Activated CD4-positive, alpha-beta T cell treated with anti-CD3 and anti-CD28 coated beads, Interleukin-2, amount 50 U/mL, for 24 hours (primary cell): Measurements from ENCODE around the gene GPD1.
"Not testable (repeated sequence)": the region's sequence is repeated elsewhere in the genome, so short reads cannot be mapped to it uniquely, and the experiment has no call there.

Source experiments
- DNase-seq, 2 donors: peaks; one replicate each; pipeline ENCODE4 v3.0.0-alpha.2; 2020; ENCODE audit warnings: low read depth in 1 of 2, low spot score in 1 of 2

The GPD1 gene

DNA sequence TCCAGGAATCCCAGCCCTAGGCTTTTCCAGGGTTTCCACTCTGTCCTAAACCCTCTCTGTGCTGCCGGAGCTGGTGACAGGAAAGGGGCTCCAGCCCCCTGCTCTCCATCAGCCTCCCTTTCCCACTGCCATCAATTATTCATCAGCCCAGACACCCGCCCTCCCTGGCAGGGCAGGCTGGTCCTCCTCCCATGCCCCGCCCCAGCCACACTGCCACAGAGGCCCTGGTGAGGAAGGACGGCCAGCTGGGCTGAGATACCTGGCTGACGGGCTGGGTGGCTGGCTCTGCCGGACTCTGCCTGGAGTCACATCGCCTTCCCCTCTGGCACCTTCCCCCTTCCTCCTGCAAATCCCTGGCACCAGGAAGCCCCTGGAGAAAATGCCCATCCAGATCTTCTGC is 30.6 kb upstream of the GPD1 start:
- DNase-seq: no peak

- no peak for DNase-seq
These were observed 30.1 kb upstream of the GPD1 start for GRCh38 chr12:50073712-50074111.

DNA sequence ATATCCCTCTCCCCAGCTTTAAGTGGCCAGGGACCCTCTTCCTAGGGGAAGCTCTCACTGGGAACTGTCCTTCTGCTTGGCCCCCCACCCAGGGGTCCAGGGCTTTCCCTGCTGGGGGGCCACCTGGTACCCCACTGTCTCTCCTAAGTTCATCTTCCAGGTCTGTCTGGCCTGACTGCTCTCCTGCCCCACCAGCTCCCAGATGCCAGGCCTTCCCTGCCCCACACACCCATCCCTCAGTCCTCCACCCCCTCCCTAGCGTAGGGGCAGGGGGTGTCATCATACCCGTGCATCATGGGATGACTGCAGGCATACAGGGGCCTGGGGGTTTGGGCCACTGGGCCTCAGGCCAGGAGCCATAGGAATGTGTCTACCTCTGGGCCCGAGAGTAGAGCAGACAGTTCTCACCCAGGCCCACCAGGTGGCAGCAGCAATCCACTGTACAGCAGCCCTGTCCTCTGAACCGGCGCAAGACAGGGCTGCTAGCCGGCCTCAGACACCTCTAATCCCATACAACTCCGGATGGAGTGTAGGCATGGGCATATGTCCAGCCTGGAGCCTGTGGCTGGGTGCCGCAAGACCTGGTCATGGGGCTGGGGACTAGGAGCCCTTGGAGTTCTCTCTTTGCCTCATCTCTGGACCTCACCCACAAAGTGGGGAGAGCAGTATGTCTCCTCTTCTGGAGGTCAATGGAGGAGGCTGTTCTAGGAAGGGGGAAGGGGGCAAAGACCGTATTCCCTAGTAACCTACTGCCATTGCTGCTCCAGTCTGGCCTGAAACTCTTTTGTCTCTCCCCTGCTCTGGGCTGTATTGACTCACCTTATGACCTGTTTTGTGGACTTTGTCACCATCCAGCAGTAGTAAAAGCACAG is 28.6 kb upstream of the GPD1 start:
- peak; percentile 64 to 71 for DNase-seq

DNA sequence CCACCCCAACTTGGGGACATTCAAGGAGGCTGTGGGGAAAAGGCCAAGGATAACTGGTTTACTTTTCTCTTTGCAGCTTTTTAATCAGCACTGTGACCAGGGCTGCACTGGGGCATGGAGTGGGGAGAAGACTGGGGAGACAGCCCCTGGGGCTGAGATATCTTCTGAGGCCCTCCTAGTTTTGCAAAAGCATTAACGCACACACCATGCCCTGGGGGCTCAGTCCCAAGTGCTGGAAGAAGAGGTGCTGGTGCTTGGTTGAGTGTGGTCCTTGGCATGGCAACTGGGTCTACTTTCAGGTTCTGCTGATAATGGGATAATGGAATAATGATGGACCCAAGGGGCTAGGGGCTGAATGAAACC is 28.0 kb upstream of the GPD1 start:
- no peak for DNase-seq

GRCh38 chr12:50077099-50077498 is 26.7 kb upstream of the GPD1 start:
- no peak for DNase-seq

GRCh38 chr12:50078281-50078680 is 25.5 kb upstream of the GPD1 start:
- DNase-seq: no peak

DNA sequence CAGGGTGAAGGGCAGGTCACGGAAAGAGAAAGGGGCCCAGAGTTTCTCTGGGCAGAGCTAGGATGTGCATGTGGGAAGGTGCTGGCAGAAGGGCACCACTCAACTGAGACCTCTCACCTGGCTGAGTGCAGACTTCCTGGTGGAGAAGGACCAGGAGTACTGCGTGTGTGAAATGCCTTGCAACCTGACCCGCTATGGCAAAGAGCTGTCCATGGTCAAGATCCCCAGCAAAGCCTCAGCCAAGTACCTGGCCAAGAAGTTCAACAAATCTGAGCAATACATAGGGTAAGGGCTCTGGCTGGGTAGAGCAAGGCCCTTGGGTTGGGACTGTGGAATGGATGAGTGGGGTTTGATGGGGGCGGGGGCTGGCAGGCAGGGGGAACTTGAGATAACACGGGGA is 24.0 kb upstream of the GPD1 start:
- no peak for DNase-seq

DNA sequence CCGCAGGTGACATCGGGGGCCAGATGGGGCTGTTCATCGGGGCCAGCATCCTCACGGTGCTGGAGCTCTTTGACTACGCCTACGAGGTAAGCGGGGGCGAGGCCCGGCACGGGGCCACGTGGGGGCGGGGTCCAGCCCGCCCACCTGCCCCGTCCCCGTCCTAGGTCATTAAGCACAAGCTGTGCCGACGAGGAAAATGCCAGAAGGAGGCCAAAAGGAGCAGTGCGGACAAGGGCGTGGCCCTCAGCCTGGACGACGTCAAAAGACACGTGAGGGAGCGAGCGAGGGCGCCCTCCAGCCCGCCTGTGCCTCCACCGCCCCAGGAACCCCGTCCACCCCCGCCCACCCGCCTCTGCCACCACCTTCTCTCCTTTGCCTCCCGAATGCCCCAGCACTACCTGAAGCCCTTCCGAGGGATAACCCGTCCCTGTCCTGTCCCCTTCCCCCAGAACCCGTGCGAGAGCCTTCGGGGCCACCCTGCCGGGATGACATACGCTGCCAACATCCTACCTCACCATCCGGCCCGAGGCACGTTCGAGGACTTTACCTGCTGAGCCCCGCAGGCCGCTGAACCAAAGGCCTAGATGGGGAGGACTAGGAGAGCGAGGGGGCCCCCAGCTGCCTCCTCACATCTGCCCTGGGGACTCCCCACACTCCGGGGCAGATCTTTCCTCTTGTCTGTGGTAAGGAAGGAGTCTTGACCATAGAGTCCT is 22.6 kb upstream of the GPD1 start:
- no peak for DNase-seq

- no peak for DNase-seq
These were observed 21.2 kb upstream of the GPD1 start for GRCh38 chr12:50082644-50083043.

GRCh38 chr12:50083301-50083700 is 20.5 kb upstream of the GPD1 start:
- DNase-seq: no peak

- DNase-seq: not testable (repeated sequence)
These were observed 19.4 kb upstream of the GPD1 start for GRCh38 chr12:50084409-50084774.

DNA sequence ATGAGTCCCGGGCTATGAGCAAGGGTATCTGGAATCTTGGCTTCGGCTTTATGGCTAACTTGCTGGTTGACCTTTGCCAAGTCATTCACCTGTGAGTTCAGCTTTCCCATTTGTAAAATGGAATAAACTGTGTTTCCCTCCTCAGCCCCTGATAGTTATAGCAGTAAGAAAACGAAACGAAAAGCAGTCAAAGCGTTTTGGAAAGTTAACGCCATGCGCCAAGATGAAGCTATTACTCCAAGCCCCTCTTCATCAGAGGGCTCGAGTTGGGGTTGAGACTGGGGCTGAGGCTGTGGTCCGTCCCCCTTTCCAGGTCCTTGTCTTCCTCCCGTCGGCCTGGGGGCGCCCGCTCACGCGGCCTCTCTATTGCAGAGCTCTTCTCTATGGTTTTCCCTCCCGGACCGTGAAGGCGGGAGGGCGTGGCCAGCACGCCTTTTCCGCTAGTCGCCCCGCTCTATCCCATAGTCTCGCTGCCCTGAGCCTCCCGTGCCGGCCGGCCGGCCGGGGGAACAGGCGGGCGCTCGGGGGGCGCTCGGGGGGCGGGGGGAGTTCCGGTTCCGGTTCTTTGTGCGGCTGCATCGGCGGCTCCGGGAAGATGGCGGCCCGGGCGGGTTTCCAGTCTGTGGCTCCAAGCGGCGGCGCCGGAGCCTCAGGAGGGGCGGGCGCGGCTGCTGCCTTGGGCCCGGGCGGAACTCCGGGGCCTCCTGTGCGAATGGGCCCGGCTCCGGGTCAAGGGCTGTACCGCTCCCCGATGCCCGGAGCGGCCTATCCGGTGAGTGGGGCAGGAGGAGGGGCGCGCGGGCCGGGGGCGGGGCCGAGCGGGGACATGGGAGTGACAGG is 18.8 kb upstream of the GPD1 start, which contains the start of gene SMARCD1:
SMARCD1 (plus strand) TSS at position 568 of the 840 bp plus-strand sequence; CDS start at position 596, 28 bp downstream.
- peak; percentile 69 to 82 for DNase-seq

GRCh38 chr12:50085615-50086072 is 18.2 kb upstream of the GPD1 start:
- DNase-seq: no peak

DNA sequence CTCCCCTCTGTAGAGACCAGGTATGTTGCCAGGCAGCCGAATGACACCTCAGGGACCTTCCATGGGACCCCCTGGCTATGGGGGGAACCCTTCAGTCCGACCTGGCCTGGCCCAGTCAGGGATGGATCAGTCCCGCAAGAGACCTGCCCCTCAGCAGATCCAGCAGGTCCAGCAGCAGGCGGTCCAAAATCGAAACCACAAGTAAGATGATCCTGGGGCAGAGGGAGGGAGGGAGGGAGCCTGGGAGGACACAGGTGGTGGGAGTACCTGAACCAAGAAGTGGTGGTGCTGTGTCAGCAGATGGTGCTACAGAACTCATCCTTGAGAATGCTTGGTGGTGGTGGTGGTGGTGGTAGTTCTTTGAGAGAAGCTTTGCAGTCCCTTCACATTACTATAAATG is 17.7 kb upstream of the GPD1 start:
- no peak for DNase-seq

DNA sequence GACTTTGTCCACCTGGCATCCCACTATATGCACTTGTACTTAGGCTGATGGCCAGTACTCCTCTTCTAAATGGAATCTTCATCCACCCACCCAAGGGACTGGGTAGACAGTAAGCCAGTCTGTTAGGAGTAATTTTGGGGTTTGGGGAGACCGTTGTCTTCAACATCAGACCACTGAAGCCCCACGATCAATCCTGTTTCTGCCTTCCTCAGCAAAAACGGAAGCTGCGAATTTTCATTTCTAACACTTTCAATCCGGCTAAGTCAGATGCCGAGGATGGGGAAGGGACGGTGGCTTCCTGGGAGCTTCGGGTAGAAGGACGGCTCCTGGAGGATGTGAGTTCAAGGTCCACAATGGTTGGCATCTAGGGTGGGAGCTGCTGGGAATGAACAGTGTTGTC is 16.7 kb upstream of the GPD1 start:
- DNase-seq: no peak

DNA sequence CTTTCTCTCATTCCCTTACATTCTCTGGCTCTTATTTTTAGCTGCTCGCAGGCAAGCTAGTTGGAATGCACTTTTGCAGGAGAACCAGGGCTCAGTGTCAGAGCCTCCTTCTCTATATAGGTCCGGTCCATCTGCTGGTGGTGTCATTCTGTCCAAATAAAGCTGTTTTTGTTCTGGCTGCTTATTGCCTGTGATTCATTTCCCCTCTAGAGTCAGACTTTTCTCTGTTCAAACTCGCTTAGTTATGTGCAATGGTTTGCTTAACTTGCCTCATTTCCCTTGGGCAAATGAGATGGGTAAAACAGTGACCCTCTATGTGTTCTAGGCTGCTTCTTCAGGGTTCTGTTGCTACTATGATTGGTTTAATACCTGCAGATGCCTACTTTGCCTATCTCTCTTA is 15.8 kb upstream of the GPD1 start:
- DNase-seq: no peak

DNA sequence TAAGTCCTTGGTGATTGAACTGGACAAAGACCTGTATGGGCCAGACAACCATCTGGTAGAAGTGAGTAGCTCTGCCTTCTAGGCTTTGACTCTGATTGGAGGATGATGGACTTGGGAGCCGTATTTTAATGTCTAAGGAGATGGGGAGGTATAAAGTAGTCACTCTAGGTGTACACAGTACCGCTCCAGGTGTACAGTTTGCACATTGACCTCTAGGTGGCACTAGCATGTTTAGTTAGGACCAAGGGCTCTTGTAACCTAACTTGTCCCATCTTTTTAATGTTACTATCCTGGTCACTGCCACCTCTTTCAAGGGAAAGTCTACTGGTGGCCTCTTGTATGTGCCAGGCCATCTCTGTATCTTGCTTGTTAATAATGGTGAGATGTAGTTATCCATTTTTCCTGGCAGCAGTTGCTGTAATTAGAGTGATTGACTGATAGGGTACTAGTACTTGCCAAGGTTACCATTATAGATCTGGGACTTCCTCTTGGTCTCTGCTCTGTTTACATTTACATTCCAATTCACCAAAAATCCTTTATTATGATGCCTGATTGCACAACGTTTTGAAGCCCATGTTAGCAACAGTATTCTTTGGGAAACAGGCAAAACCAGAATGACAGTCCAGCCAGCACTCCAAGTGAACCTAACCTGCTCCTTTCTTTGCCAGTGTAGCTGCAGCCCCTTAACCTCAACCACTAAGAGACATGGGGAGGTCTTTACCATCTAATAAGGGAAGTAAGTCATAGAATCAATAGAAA is 15.1 kb upstream of the GPD1 start:
- DNase-seq: peak in 1 of 2 donors; percentile 40

DNA sequence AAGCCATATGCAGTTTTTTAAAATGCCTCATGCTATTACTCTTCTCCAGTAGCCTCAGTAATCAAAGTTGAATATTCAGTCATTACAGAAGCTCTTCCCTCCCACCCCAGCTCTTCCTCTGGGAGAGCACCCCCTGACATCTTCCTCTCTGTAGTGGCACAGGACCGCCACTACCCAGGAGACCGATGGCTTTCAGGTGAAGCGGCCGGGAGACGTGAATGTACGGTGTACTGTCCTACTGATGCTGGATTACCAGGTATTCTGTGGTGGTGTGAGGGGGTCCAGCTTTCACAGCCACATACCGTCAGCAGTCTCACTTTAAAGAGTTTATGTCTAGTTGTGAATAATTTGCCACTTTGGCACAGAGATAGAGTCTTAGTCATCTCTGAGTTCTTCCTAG is 14.1 kb upstream of the GPD1 start:
- DNase-seq: no peak

DNA sequence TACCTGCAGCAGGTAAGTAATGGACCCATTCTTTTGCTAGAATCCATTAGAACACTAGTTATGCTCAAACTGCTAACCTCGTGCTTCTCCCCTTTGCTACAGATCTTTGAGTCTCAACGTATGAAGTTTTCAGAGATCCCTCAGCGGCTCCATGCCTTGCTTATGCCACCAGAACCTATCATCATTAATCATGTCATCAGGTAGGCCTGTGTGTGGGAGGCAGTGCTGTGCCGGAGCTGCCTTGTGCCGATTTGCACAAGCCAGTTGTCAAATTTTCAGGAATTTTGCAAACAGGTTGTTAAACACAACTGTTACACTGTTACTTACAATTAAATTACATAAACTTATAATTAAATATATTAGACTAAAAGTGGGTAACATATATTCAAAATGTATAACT is 13.4 kb upstream of the GPD1 start:
- no peak for DNase-seq

GRCh38 chr12:50097952-50098351 is 5.9 kb upstream of the GPD1 start:
- no peak for DNase-seq
